ENCODE measurements around the gene HOMER2. TPM values are rescaled to one million over a fixed set of nuclear protein-coding genes. Genes with fewer than 3 reads are reported as not detected.
"Not testable (repeated sequence)": the region's sequence is repeated elsewhere in the genome, so short reads cannot be mapped to it uniquely, and the experiment has no call there.

Gene HOMER2
- total RNA-seq, 1 donor from 2014 or later, result 9.4 TPM

- no peak for DNase-seq (ENCODE audit: low spot score)
These were observed 12.4 kb upstream of the HOMER2 start for GRCh38 chr15:82964890-82965289.

GRCh38 chr15:82963471-82964341 is 11.2 kb upstream of the HOMER2 start:
- DNase-seq (ENCODE audit: low spot score), result no peak

- DNase-seq (ENCODE audit: low spot score), result no peak
These were observed 8.2 kb upstream of the HOMER2 start for GRCh38 chr15:82960766-82961165.

- DNase-seq (ENCODE audit: low spot score), result no peak
These were observed 6.9 kb upstream of the HOMER2 start for GRCh38 chr15:82959423-82959822.

- no peak for DNase-seq (ENCODE audit: low spot score)
These were observed 6.1 kb upstream of the HOMER2 start for GRCh38 chr15:82958638-82959037.

- DNase-seq (ENCODE audit: low spot score), result no peak
These were observed 905 bp downstream of the HOMER2 start for GRCh38 chr15:82951472-82952157.

- no peak for DNase-seq (ENCODE audit: low spot score)
These were observed 1.7 kb downstream of the HOMER2 start for GRCh38 chr15:82950746-82951370.

GRCh38 chr15:82950295-82950694 is 2.2 kb downstream of the HOMER2 start:
- no peak for DNase-seq (ENCODE audit: low spot score)

- DNase-seq (ENCODE audit: low spot score), result no peak
These were observed 6.3 kb downstream of the HOMER2 start for GRCh38 chr15:82946155-82946701.

- no peak for DNase-seq (ENCODE audit: low spot score)
These were observed 7.2 kb downstream of the HOMER2 start for GRCh38 chr15:82945326-82945725.

GRCh38 chr15:82944821-82945220 is 7.7 kb downstream of the HOMER2 start:
- no peak for DNase-seq (ENCODE audit: low spot score)

- no peak for DNase-seq (ENCODE audit: low spot score)
These were observed 8.5 kb downstream of the HOMER2 start for GRCh38 chr15:82944056-82944455.

GRCh38 chr15:82943176-82943575 is 9.3 kb downstream of the HOMER2 start:
- no peak for DNase-seq (ENCODE audit: low spot score)

- no peak for DNase-seq (ENCODE audit: low spot score)
These were observed 9.8 kb downstream of the HOMER2 start for GRCh38 chr15:82942691-82943090.

- DNase-seq (ENCODE audit: low spot score), result not testable (repeated sequence)
These were observed 12.8 kb downstream of the HOMER2 start for GRCh38 chr15:82939678-82940077.

GRCh38 chr15:82937712-82938058 is 14.8 kb downstream of the HOMER2 start:
- no peak for DNase-seq (ENCODE audit: low spot score)

- DNase-seq (ENCODE audit: low spot score), result no peak
These were observed 15.4 kb downstream of the HOMER2 start for GRCh38 chr15:82936966-82937711.

GRCh38 chr15:82935382-82935781 is 17.1 kb downstream of the HOMER2 start:
- DNase-seq (ENCODE audit: low spot score), result no peak

GRCh38 chr15:82934100-82934880 is 18.2 kb downstream of the HOMER2 start:
- no peak for DNase-seq (ENCODE audit: low spot score)

GRCh38 chr15:82933576-82933975 is 18.9 kb downstream of the HOMER2 start:
- DNase-seq (ENCODE audit: low spot score), result no peak

GRCh38 chr15:82931221-82931620 is 21.3 kb downstream of the HOMER2 start:
- DNase-seq (ENCODE audit: low spot score), result no peak

Data from ureter (tissue), 1 donor.